NCI-H1436 (cell line): ENCODE results near the gene MSLN.
"Not testable (repeated sequence)": the region's sequence is repeated elsewhere in the genome, so short reads cannot be mapped to it uniquely, and the experiment has no call there.

ENCODE experiments used
- DNase-seq: peaks from one replicate; lab custom pipeline; 2025; lab: John Stamatoyannopoulos, UW

MSLN gene

GRCh38 chr16:760065-760464 lies 469 bp upstream of the MSLN start:
- DNase-seq: no peak

DNA sequence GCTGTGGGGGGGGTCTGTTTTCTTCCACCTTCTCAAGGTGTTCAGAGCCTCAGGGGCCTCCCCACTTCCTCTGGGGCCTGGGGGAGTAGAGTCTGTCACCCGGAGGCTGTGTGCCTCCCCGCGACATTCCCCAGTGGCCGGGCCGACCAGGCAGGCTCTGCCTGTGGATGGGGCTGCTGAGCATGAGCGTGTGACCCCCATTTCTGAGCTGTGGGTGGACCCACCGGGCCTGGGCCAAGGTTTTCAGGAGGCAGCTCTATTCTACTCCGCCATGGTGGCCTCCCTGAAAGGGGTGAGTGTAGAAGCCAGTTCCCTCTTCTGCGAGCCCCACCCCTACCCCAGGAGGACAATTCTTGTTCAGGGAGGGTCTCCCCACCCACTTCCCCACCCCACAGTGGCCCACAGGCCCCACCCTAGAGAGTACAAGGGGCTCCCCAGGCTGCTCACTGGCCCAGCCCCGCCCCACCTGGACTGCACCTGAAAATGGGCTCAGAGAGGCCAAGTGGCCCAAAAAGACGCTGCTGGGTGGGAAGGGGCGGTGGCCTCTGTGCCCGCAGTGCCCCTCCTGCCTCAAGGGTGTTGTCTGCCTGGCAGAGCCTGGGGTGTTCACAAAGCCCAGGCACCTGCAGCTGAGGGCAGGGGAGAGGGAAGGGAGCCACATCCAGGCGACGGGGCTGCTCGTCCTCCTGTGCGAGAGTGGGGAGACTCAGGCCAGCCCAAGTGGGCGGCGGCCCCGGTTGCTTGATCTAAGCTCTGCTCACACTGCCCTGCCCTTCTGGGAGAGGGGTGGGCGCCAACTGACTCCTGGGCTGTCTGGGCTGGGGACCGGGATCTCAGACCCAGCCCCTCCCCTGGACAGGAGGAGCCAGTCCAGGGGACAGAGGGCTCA lies 1.3 kb downstream of the MSLN start:
- DNase-seq: no peak

- no peak for DNase-seq
Measured at GRCh38 chr16:762595-763268, 2.2 kb downstream of the MSLN start.

DNA sequence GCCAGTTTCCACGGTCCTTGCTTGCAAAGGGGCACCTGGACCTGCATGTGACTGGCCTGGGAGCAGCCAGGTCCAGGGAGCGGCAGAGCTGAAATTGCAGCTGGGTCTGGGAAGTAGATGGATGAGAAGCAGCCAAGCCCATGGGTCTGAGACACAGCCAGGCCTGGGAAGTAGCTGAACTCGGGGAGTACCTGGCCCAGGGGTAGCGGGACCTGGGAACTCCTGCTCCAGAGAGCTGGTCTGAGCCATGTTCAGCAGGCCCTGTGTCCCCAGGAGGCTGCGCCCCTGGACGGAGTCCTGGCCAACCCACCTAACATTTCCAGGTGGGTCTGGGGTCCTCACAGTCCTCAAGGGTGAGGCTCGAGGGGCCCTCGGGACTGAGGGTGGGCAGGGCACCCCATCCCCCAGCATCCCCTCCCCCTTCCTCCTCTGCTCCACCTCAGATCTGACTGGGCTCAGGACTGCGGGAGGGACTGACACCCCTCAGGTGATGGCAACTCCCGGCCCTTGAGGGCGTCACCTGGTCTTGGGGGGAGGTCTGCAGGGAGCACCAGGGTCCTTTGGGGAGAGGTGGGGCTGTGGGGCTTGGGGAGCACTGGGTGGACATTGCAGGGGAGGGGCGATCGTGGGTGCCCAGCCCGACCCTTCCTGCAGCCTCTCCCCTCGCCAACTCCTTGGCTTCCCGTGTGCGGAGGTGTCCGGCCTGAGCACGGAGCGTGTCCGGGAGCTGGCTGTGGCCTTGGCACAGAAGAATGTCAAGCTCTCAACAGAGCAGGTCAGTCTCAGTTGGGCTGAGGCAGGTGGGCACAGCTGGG lies 3.0 kb downstream of the MSLN start:
- no peak for DNase-seq

GRCh38 chr16:764184-764750 lies 3.7 kb downstream of the MSLN start:
- no peak for DNase-seq

DNA sequence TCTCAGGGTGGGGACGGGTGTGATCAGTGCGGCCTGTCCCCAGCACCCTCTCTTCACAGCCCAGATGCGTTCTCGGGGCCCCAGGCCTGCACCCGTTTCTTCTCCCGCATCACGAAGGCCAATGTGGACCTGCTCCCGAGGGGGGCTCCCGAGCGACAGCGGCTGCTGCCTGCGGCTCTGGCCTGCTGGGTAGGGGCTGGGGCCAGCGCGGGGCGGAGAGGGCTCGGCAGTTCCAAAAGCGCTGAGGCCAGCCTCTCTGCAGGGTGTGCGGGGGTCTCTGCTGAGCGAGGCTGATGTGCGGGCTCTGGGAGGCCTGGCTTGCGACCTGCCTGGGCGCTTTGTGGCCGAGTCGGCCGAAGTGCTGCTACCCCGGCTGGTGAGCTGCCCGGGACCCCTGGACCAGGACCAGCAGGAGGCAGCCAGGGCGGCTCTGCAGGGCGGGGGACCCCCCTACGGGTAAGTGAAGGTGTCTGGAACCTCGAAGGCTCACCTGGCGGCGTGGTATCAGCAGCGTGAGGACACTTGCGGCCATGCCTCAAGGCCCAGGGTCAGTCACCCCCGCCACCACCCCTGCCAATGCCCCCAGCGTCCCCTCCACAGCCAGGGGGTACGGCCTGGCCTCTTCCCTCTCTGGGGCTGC lies 4.4 kb downstream of the MSLN start:
- no peak for DNase-seq

GRCh38 chr16:765488-765865 lies 4.9 kb downstream of the MSLN start:
- no peak for DNase-seq

- no peak for DNase-seq
Measured at GRCh38 chr16:766008-766819, 5.7 kb downstream of the MSLN start.

DNA sequence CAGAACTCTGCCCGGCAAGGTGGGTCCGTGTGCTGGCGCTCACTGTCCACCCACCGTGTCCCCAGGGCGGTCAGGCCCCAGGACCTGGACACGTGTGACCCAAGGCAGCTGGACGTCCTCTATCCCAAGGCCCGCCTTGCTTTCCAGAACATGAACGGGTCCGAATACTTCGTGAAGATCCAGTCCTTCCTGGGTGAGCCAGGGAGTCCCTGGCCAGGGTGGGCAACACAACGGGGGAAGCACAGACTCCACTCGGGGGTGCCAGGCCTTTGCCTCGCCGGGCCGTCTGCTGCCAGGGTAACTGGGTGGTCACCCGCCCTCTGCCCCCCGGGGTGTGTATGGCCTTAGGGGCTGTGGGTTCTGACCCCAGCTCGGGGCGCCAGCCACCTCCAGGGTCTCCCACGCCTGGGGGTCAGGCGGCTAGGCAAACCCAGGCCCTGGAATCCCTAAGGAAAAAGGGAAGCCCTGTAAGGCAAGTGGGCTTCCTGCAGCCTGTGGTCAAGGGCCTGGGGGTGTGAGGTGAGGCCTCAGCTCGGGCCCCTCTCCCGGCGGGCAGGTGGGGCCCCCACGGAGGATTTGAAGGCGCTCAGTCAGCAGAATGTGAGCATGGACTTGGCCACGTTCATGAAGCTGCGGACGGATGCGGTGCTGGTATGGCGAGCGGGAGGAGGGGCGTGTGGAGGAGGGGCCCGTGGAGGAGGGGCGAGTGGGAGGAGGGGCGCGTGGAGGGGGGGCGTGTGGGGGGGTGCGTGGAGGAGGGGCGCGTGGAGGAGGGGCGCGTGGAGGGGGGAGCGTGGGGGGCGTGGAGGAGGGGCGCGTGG lies 6.5 kb downstream of the MSLN start:
- DNase-seq: no peak

GRCh38 chr16:767743-768235 lies 7.3 kb downstream of the MSLN start:
- no peak for DNase-seq

- DNase-seq: no peak
Measured at GRCh38 chr16:768428-768827, 7.9 kb downstream of the MSLN start.

GRCh38 chr16:769184-769784 lies 8.8 kb downstream of the MSLN start:
- no peak for DNase-seq

DNA sequence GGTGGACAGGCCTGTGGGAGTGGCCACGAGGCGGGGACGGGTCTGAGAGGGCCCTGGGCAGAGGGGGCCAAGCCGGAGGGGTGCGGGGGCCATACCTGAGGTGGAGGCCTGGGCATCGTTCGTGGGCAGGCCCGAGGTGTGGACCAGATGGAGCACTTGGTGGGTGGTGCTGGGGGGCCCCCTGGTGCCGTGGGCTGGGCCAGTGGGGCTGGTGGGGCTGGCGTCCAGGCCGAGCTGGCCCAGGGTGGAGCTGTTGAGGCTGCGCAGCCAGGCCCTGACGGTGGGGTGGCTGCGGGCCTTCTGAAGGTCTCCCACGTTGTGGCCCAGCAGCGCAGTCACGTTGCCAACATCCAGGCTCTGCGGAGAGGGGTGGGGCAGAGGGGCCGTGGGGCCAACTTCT lies 9.4 kb downstream of the MSLN start:
- DNase-seq: no peak

DNA sequence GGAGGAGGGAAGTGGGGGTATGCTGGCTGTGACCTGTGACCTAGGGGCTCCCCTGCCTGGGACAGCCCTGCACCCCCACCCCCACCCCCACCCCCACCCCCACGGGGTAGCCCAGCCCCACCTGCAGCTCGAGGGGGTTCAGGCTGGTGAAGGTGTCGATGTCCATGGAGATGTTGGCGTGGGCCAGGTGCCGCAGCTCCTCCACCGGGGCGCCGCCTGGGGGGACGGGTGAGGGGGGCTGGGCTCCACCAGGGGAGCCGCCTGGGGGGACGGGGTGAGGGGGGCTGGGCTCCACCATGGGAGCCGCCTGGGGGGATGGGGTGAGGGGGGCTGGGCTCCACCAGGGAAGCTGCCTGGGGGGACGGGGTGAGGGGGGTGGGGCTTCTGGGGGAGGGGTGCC lies 9.9 kb downstream of the MSLN start:
- DNase-seq: no peak

DNA sequence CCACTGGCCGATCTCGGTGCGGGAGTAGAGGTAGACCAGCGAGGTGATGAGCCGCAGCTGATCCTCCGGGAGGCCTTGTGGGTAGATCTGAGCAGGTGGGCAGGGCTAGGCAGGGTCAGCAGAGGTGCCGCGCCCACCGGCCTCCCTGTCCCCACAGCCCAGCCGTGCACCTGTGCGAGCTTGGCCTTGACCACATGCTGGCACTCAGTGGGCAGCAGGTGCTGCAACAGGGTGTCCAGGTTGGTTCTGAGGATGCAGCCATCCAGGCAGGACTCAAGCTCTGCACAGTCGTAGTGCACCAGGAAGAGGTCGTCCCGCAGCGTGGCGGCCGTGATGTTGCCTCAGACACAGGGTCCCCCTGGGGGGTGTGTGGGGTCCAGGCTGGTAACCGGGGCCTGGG lies 12.4 kb downstream of the MSLN start:
- DNase-seq: no peak

- no peak for DNase-seq
Measured at GRCh38 chr16:774086-775001, 13.8 kb downstream of the MSLN start.

DNA sequence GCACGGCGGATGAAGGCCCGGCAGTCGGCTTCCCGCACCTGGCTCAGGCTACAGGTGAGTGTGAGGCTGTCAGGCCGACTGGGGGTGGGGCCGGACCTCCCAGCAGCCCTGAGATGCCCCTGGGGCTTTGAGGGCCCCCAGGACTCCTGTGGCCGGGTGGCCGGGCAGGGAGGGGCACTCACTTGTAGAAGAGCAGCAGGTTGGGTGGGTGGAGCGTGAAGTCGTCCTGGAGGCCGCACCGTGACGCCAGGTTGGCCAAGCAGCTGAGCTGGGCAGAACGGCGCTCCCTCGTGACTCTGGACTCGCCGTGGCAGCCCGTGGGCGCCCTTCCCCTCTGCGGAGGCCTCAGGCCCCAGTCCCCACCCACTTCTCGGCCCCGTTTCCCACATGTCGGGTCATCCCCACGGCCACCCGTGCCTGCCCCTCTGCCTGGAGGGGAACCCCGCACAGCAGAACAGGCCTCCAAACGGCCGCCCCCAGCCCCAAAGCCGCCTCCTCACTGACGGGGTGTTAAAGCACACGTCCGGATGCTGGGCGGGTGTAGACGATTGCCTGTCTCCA lies 14.8 kb downstream of the MSLN start:
- no peak for DNase-seq

DNA sequence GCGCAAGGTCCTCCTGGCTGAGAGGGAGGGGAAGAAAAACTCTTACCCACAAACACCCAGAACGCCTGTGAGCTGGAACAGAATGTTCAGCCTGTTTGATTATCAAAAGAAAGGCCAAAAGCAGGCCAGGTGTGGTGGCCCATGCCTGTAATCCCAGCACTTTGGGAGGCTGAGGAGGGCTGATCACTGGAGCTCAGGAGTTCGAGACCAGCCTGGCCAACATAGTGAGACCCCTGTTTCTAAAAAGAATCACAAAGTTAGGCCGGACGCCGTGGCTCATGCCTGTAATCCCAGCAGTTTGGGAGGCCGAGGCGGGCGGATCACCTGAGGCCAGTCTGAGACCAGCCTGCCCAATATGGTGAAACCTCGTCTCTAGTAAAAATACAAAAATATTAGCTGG lies 15.8 kb downstream of the MSLN start:
- not testable (repeated sequence) for DNase-seq
